NB4 (cell line): ENCODE measurements around the gene RNF40.

ENCODE experiments used
- MYC ChIP-seq: IDR thresholded peaks from 2 replicates; pipeline ENCODE4 v1.6.1; 2011; ENCODE audit warnings: low read depth, low read length
- POLR2A ChIP-seq: IDR thresholded peaks from 2 replicates; pipeline ENCODE4 v1.6.1; 2011; ENCODE audit warnings: mild to moderate bottlenecking; ENCODE audit not compliant: insufficient read length; ENCODE audit errors: extremely low read depth
- TF ChIP-seq, protein P1 (sequence below): IDR thresholded peaks from 2 replicates; pipeline ENCODE4 v1.6.1; 2011; ENCODE audit warnings: low read depth, low read length

GRCh38 chr16:30758988-30759491 is 3.1 kb upstream of the RNF40 start:
- TF ChIP-seq POLR2A, result peak; percentile 32
- TF ChIP-seq, protein P1, sequence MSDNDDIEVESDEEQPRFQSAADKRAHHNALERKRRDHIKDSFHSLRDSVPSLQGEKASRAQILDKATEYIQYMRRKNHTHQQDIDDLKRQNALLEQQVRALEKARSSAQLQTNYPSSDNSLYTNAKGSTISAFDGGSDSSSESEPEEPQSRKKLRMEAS, result no peak; the same call in none of the 2 replicates
- no peak for TF ChIP-seq MYC
